Activated T-helper 1 cell treated with anti-CD3 and anti-CD28 coated beads, Interleukin-12 subunit alpha, Interleukin-12 subunit beta, Interleukin-2, Interleukin-4 antibody, amounts not matched to agents 30 ng/mL and 10 ng/mL and 1 ng/mL, durations not matched to agents 14 hours and 24 hours and 36 hours (primary cell): ENCODE data around the gene DNAJC25. TPM values are rescaled to one million over a fixed set of nuclear protein-coding genes. Genes with fewer than 3 reads are reported as not detected.

ENCODE experiments used
- DNase-seq: peaks from one replicate; pipeline ENCODE4 v3.0.0; 2021; ENCODE audit warnings: low spot score
- H3K27ac Mint-ChIP-seq: one replicate; pipeline ENCODE4 v1.8.0; 2021; ENCODE audit warnings: mild to moderate bottlenecking, mixed read lengths
- H3K27me3 Mint-ChIP-seq: one replicate; pipeline ENCODE4 v1.8.0; 2022; ENCODE audit warnings: mild to moderate bottlenecking, moderate library complexity, mixed read lengths; ENCODE audit not compliant: insufficient read depth
- H3K36me3 Mint-ChIP-seq: one replicate; pipeline ENCODE4 v1.8.0; 2021; ENCODE audit warnings: low read depth, mixed read lengths
- H3K4me1 Mint-ChIP-seq: one replicate; pipeline ENCODE4 v1.8.0; 2021; ENCODE audit warnings: low read depth, mixed read lengths
- H3K4me3 Mint-ChIP-seq: one replicate; pipeline ENCODE4 v1.8.0; 2021; ENCODE audit warnings: mild to moderate bottlenecking, moderate library complexity, mixed read lengths
- H3K9me3 Mint-ChIP-seq: one replicate; pipeline ENCODE4 v1.8.0; 2021; ENCODE audit warnings: mixed read lengths
- intact Hi-C: fragments of 100-400 bp; cut with micrococcal nuclease; formaldehyde crosslinking; loops from one replicate; pipeline ENCODE4 v1.15.1; 2024
- total RNA-seq: library from RNA; stranded (reverse); gene quantifications from 2 replicates; pipeline ENCODE4 v1.2.3, GENCODE V29; 2022

DNAJC25 gene
- total RNA-seq = 5.8 and 6.1 TPM in 2 replicates

DNA sequence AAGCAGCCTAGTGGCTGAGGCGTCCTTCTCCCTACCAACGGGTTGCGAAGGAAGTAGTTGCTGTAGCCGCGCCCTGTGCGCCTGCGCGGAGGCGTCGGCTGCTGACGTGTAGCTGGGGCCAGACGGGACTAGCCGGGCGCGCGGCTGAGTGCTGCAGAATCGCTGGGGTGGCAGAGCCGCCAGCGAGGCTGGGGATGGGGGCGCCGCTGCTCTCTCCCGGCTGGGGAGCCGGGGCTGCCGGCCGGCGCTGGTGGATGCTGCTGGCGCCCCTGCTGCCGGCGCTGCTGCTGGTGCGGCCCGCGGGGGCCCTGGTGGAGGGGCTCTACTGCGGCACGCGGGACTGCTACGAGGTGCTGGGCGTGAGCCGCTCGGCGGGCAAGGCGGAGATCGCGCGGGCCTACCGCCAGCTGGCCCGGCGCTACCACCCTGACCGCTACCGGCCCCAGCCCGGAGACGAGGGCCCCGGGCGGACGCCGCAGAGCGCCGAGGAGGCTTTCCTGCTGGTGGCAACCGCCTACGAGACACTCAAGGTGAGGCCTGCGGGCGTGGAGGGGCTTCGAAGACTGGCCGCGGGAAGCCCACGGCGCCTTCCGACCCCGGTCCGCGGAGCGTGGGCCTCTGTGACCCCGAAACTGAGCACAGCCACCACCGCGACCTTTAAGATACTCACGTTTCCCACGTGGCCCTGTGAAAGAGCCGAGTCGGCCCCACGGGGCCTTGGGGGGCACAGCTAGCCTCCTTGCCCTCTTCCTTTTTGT, at the start of gene DNAJC25:
TSS of gene DNAJC25 (plus strand) at position 121 of the 758 bp plus-strand sequence. CDS start at position 195, 74 bp downstream.
- peak within 1 kb of the TSS; percentile 98 for H3K4me3 Mint-ChIP-seq
- intact Hi-C loops = loop anchor here (1.0 to 10.0 kb wide), 11 partner anchors 30 to 1374 kb away; partner anchors contain the start of genes ECPAS, GNG10, HSDL2 and KIAA1958
- DNase-seq = peak; percentile 97
- peaks cover 12% of the 10 kb centered on the region for H3K36me3 Mint-ChIP-seq
- H3K4me1 Mint-ChIP-seq = peaks cover 54% of the 10 kb centered on the region
- H3K9me3 Mint-ChIP-seq = no peaks in the 10 kb centered on the region
- H3K27ac Mint-ChIP-seq = peak within 1 kb of the TSS; percentile 93
- H3K27me3 Mint-ChIP-seq = peaks cover 3% of the 10 kb centered on the region

DNA sequence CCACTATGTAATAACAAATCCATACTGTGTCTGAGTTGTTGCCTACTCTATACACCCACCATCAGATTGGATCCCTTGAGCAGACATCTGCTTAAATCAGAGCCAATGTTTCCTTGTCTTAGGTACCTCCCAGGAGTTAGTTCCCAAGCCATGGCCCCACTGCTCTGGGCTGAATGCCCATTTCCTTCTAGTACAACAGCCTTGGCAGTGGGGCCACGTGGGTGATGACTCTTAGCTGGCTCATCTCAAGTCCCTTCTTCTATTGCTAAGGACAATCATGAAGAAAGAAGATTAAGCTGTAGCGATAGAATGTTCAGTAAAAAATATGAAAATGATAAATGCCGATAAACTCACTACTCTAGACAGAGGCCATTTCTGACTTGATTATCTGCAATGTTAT, 48.2 kb upstream of the DNAJC25 start:
- H3K36me3 Mint-ChIP-seq = no peaks in the 10 kb centered on the region
- H3K9me3 Mint-ChIP-seq = no peaks in the 10 kb centered on the region
- H3K4me1 Mint-ChIP-seq = no peaks in the 10 kb centered on the region
- intact Hi-C loops = no loop called here
- no peak for DNase-seq
- H3K27me3 Mint-ChIP-seq = peaks cover 3% of the 10 kb centered on the region
- no peak overlapping the region for H3K4me3 Mint-ChIP-seq
- H3K27ac Mint-ChIP-seq = no peak overlapping the region

DNA sequence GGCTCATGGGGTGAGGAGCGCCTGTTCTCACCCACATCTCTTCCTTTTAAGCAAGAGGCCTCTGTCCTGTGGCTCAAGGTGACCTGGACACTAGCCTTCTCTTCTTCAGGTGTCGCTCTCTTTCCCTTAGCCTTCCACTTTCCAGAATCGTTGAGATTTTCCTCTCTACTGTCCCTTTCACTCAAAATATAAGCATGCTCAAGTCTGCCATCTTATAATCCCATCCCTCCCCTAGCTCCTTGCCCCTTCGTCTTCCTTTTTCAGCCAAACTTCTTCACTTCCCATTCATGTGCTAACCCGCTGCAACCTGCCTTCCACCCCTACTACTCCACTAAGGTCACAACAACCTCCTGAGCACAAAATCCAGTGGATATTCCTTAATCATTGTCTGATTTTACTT, 44.8 kb upstream of the DNAJC25 start:
- no peaks in the 10 kb centered on the region for H3K4me1 Mint-ChIP-seq
- H3K36me3 Mint-ChIP-seq = no peaks in the 10 kb centered on the region
- intact Hi-C loops = no loop called here
- no peak overlapping the region for H3K4me3 Mint-ChIP-seq
- H3K27ac Mint-ChIP-seq = no peak overlapping the region
- H3K27me3 Mint-ChIP-seq = no peaks in the 10 kb centered on the region
- no peak for DNase-seq
- no peaks in the 10 kb centered on the region for H3K9me3 Mint-ChIP-seq

DNA sequence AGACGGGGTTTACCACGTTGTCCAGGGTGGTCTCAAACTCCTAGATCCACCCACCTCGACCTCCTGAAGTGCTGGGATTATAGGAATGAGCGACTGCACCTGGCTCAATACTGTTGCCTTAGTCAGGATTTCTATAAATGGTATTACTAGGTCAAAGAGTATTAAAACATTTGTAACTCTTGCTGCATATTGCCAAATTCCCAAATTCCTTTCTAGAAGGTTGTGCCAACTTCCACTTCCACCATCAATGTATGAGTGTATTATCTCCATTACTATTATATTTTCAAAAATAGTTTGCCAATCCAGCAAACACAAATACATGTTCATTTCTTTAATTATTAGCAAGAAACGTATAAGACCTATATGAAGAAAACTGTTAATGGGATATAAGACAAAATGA, 42.3 kb upstream of the DNAJC25 start:
- Mint-ChIP-seq H3K27ac (no peak overlapping the region), H3K4me1 (no peaks in the 10 kb centered on the region), H3K36me3 (no peaks in the 10 kb centered on the region), H3K9me3 (no peaks in the 10 kb centered on the region), H3K4me3 (no peak overlapping the region), H3K27me3 (peaks cover 2% of the 10 kb centered on the region)
- DNase-seq = no peak
- intact Hi-C loops = no loop called here

DNA sequence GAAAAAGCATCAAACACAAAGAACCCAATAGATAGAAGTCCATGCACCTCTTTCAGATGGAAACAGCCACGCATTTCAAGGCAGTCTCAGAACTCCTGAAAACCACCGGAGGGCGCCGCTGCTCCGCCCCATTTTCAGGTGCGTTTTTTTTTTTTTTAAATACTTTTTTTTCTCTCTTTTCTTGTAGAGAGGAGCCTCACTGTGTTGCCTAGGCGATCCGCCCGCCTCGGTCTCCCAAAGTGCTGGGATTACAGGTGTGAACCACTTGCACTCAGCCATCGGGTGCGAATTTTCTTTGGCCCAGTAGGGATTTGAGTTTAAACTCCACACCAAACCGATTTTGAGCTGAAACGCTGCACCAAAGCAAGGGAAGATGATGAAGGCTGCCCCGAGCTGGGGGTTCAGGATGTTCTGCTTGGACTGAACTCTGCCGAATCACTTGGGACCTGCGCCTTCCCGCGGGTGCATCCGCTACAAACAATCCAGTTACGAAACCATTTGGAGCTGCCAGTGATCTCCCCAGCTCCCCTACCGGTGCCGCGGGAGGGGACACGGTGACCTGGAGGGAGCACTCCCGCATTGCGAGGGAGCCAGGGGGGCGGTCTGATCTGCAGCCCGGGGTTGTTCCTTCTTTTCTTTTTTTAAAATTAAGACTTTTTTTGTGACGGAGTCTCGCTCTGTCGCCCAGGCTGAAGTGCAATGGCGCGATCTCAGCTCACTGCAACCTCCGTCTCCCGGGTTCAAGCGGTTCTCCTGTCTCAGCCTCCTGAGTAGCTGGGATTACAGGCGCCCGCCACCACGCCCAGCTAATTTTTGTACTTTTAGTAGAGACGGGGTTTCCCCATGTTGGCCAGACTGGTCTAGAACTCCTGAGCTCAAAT, 33.0 kb upstream of the DNAJC25 start:
- no peak overlapping the region for H3K27ac Mint-ChIP-seq
- intact Hi-C loops = loop anchor here (1.0 to 2.0 kb wide), 5 partner anchors 33 to 477 kb away; partner anchors contain the start of genes DNAJC25 and ECPAS
- no peaks in the 10 kb centered on the region for H3K9me3 Mint-ChIP-seq
- H3K4me1 Mint-ChIP-seq = peaks cover 24% of the 10 kb centered on the region
- peak overlapping the region; percentile 83 for H3K4me3 Mint-ChIP-seq
- peaks cover 33% of the 10 kb centered on the region for H3K27me3 Mint-ChIP-seq
- DNase-seq = peak; percentile 35
- no peaks in the 10 kb centered on the region for H3K36me3 Mint-ChIP-seq

DNA sequence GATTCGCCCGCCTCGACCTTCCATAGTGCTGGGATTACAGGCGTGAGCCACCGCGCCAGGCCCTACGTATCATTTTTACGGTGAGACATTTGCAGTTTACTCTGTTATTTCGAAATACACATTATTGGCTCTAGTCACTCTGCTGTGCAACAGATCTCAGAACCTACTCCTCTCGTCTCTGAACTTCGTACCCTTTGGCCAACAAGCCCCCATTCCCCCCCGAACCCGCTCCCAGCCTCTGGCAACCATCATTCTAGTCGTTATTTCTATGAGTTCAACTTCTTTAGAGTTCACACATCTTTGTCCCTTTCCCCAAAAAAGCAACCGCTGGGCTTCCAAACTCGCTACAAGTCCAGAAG, 32.4 kb upstream of the DNAJC25 start:
- Mint-ChIP-seq H3K9me3 (no peaks in the 10 kb centered on the region), H3K27me3 (peaks cover 34% of the 10 kb centered on the region), H3K4me3 (peak overlapping the region; percentile 83), H3K4me1 (peaks cover 24% of the 10 kb centered on the region), H3K36me3 (no peaks in the 10 kb centered on the region), H3K27ac (no peak overlapping the region)
- no peak for DNase-seq
- intact Hi-C loops = loop anchor here (1.0 to 2.0 kb wide), 4 partner anchors 65 to 476 kb away; partner anchors contain the start of gene ECPAS

DNA sequence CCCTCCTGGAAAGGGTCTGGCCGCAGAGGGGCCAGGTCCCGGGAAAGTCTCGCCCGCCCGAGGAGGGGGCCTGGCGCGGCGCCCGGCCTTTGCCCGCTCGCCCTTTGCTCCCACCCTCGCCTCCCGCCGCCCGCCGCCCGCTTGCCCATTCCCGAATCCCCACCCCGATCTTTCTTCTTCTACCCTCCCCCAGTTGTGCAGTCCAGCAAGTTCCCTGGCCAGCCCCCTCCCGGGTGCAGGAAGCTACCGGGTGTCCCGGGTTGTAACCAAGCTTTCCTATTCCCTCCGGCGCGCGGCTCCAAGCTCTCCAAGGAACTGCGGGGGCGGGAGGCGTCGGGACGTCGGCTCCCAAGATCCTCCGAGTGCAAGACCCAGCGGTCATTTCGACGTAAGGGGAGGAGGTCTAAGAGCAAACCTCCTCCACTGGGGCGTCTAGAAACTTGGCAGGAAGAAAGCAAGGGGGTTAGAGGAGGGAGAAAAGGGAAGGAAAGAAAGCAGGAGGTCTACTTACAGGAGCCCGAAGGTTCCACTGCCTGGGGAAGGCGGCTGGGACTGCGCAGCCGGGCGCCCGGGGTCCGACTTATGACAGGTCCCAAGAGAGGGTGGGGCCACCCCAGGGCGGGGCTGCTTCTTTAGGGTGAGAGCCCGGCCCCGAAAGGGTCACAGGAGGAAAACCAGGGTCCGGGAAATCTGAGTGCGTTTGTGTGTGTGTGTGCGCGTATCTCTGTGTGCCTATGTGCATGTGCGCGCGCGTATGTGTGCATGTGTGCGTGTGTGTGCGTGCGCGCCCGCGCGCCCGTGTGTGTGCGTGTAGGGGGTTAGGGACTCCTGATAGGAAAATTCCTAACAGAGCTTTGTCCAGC, 31.8 kb upstream of the DNAJC25 start, which contains the start of gene PTGR1:
TSS of gene PTGR1 (minus strand) at position 556 of the 863 bp plus-strand sequence. CDS start 2,225 bp downstream, outside the sequence.
- Mint-ChIP-seq H3K4me3 (peak within 1 kb of the TSS; percentile 92), H3K4me1 (peaks cover 24% of the 10 kb centered on the region), H3K27me3 (peaks cover 34% of the 10 kb centered on the region), H3K27ac (no peak within 1 kb of the TSS), H3K36me3 (no peaks in the 10 kb centered on the region), H3K9me3 (no peaks in the 10 kb centered on the region)
- intact Hi-C loops = loop anchor here (2.0 kb wide), 2 partner anchors 115 to 475 kb away; partner anchors contain the start of gene ECPAS
- DNase-seq = no peak

DNA sequence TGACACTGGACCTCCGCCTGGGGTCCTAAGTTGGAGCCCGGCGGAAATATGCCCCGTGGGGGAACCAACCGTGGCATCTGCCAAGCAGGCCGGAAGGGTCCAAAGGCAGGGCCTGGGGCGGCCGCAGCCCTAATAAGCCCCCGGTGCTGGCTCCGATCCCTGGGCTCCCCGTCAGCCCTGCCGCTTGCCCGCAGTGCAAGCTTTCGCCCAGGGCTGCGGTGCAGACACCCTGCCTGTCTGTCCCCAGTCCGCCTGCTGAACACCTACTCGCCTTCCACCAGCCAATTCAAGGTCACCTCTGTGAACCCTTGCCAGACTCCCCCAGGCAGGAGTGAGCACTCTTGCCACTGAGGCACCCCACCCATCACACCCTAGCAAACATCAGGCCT, 31.2 kb upstream of the DNAJC25 start:
- Mint-ChIP-seq H3K27ac (no peak overlapping the region), H3K9me3 (no peaks in the 10 kb centered on the region), H3K4me1 (peaks cover 24% of the 10 kb centered on the region), H3K4me3 (peak overlapping the region; percentile 92), H3K36me3 (no peaks in the 10 kb centered on the region), H3K27me3 (peaks cover 37% of the 10 kb centered on the region)
- no peak for DNase-seq
- intact Hi-C loops = loop anchor here (2.0 kb wide), 2 partner anchors 115 to 475 kb away; partner anchors contain the start of gene ECPAS

DNA sequence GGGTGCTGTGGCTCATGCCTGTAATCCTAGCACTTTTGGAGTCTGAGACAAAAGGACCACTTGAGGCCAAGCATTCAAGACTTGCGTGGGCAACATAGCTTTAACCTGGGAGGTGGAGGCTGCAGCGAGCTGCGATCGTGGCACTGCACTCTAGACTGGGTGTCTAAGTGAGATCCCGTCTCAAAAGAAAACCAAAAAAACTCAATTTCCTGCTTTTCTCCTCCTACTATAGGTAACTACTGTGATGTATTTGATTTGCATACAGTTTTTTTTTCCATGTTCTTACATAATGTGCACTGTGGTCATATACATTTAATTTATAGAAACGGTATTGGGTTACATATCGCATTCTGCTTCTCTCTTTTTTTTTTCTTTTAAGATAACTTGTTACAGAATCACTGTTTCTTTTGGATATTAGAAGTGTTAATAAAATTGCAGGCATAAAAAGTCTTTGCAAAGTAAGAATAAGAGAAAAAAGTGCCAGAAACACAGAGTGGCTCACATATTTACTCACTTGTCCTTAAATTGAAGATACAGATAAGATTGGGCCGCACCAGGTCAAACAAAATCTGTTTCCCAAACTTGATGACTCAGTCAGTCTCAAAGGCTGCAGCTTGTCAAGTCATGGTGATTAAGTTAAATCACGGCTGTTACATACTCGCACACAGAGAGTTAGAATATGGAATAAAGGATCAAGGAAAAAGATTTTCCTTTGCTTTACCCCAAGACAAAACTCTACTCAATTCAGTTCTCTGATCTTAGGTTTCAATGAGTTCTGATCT, 29.7 kb upstream of the DNAJC25 start:
- peaks cover 38% of the 10 kb centered on the region for H3K27me3 Mint-ChIP-seq
- DNase-seq = no peak
- intact Hi-C loops = no loop called here

DNA sequence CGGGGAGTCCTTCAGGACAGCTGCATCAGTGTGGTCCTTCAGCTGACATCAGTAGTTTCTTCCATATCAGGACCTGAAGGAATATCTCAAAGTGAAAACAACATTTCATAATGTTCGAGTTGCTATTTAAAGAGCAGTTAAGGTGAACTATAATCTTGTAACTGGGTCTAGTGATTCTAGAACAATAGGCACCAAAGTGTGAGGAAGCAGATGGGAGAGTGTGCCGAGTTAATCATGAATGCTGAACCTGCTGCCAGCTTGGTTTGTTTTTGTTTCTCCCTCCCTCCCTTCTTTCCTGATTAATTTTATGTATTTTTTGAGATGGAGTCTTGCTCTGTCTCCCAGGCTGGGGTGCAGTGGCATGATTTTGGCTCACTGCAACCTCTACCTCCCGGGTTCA, 28.1 kb upstream of the DNAJC25 start:
- no peak for DNase-seq
- peaks cover 36% of the 10 kb centered on the region for H3K27me3 Mint-ChIP-seq
- no peak overlapping the region for H3K27ac Mint-ChIP-seq
- no peaks in the 10 kb centered on the region for H3K36me3 Mint-ChIP-seq
- intact Hi-C loops = no loop called here
- H3K4me3 Mint-ChIP-seq = no peak overlapping the region
- H3K4me1 Mint-ChIP-seq = peaks cover 17% of the 10 kb centered on the region
- H3K9me3 Mint-ChIP-seq = no peaks in the 10 kb centered on the region

More for the DNA sequence above, 29.7 kb upstream of the DNAJC25 start:
- Mint-ChIP-seq H3K36me3 (no peaks in the 10 kb centered on the region), H3K4me1 (peaks cover 24% of the 10 kb centered on the region), H3K9me3 (no peaks in the 10 kb centered on the region), H3K27ac (no peak overlapping the region), H3K4me3 (no peak overlapping the region)

DNA sequence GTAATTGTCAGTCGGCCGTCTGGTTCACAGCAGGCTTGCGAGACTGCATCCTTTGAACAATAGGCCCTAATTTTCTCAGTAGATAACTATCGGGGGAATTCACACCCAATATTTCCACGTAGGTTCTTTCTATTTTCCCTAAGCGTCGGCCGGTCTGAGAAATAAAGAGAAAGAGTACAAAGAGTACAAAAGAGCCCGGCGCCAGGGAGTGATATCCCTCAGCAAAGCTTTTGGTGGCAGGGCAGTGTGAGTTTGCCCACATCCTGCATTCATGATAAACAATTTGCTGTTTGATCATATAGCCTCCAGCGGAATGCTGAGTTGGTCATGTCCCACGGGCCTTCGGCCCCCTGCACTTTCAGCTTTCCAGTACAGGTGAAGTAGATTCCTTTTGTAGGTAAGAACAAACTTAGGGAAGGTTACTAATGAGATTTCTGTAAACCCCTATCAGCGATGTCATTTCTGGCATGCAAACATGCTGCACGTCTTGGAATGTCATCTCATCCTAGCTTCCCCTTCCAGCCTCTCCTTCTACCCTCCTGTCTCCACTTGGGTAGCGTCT, 27.0 kb upstream of the DNAJC25 start:
- peaks cover 6% of the 10 kb centered on the region for H3K4me1 Mint-ChIP-seq
- intact Hi-C loops = no loop called here
- no peaks in the 10 kb centered on the region for H3K9me3 Mint-ChIP-seq

More for the DNA sequence above, 27.0 kb upstream of the DNAJC25 start:
- Mint-ChIP-seq H3K27ac (no peak overlapping the region), H3K27me3 (peaks cover 28% of the 10 kb centered on the region), H3K4me3 (no peak overlapping the region), H3K36me3 (no peaks in the 10 kb centered on the region)
- DNase-seq = no peak
